NCI-H748 (cell line): ENCODE measurements around the gene RAB11FIP3.
A peak's percentile ranks its signal among the peaks of the same experiment; 100 is the strongest.
"Not testable (repeated sequence)": the region's sequence is repeated elsewhere in the genome, so short reads cannot be mapped to it uniquely, and the experiment has no call there.

Experiments used
- DNase-seq: peaks from one replicate; lab custom pipeline; 2025; ENCODE audit not compliant: unreplicated experiment; lab: John Stamatoyannopoulos, UW

RAB11FIP3 gene

DNA sequence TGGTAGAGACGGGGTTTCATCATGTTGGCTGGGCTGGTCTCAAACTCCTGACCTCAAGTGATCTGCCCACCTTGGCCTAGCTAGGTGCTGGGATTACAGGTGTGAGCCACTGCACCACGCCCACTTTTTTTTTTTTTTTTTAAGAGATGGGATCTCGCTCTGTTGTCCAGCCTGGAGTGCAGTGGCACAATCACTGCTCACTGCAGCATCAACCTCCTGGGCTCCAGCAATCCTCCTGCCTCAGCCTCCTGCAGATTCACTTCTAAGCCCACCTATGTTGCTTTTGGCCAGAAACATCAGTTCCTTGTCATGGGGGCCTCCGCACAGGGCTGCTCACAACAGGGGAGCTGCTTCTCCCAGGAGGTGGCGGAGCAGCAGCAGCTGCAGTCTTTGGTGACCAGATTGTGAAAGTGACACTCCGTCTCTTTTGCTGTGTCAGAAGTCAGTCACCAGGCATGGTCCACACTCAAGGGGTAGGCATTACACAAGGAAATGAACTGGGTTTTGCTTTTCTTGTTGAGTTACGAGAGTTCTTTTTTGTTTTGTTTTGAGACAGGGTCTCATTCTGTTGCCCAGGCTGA, 32.9 kb upstream of the RAB11FIP3 start:
- DNase-seq: no peak

- DNase-seq: peak; percentile 58
These were observed 29.2 kb upstream of the RAB11FIP3 start for GRCh38 chr16:396199-396598.

GRCh38 chr16:396605-397004, 28.8 kb upstream of the RAB11FIP3 start:
- peak; percentile 39 for DNase-seq

GRCh38 chr16:397135-397661, 28.3 kb upstream of the RAB11FIP3 start, which contains the start of gene NME4:
Gene NME4 (plus strand): TSS chr16:397199. CDS start chr16:397223, 24 bp downstream.
- peak; percentile 40 for DNase-seq

- DNase-seq: peak; percentile 17
These were observed 27.6 kb upstream of the RAB11FIP3 start for GRCh38 chr16:397736-398332.

DNA sequence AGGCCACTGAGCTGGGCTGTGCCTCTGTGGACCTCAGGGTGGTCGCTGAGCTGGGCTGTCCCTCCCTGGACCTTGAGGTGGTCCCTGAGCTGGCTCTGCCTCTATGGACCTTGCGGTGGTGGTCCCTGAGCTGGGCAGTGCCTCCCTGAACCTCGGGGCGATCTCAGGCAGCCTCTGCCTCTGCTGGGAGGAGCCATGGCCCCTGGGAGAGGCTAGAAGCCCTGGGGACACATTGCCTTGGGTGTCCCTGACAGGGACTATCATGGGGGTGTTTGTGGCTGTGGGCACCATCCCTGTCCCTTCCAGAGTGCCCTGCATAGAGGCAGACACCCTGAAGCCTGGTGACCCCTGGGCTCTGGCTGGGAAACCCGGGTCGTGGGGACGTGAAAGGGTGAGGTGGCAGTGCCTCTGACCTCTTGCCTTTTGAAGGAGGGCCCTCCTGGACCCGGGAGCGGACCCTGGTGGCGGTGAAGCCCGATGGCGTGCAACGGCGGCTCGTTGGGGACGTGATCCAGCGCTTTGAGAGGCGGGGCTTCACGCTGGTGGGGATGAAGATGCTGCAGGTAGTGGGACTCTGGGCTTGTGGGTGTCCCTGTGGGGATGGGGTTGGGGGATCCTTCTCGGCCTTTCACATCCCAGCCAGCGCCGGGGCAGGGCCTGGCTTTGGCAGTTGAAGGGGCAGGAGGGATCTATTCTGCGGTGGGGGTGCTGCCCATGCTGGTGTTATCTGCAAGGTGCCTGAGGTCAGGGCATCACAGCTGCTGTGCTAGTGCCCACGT, 26.7 kb upstream of the RAB11FIP3 start:
- no peak for DNase-seq

- no peak for DNase-seq
These were observed 26.0 kb upstream of the RAB11FIP3 start for GRCh38 chr16:399340-400019.

GRCh38 chr16:400061-400591, 25.3 kb upstream of the RAB11FIP3 start:
- DNase-seq: no peak

- peak; percentile 85 for DNase-seq
These were observed 23.7 kb upstream of the RAB11FIP3 start, which contains the start of gene DECR2 for GRCh38 chr16:401468-402348. Gene DECR2 (plus strand): TSS chr16:401885. CDS start chr16:401964, 79 bp downstream.

DNA sequence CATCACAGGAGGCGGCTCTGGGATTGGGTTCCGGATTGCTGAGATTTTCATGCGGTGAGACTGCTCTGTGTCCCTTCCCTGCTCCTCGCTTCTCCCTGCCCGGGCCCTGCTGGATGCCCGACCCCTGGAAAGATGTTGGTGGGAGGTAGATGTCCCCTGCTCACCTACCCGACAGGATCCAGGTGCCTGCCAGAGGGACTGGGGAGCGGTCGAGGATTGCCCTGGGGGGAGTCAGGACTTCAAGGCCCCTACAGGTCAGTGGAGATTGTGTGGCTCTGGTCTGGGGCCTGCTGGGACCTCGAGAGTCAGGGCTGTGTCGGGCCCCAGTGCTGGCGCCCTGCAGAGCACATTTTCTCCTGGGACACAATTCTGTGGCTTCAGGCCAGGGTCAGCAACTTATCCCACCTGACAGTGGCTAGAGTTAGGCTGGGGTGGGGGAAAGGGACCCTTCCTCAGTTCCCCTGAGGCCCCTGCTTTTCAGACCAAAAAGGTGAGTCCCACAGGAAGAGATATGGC, 20.4 kb upstream of the RAB11FIP3 start:
- no peak for DNase-seq

DNA sequence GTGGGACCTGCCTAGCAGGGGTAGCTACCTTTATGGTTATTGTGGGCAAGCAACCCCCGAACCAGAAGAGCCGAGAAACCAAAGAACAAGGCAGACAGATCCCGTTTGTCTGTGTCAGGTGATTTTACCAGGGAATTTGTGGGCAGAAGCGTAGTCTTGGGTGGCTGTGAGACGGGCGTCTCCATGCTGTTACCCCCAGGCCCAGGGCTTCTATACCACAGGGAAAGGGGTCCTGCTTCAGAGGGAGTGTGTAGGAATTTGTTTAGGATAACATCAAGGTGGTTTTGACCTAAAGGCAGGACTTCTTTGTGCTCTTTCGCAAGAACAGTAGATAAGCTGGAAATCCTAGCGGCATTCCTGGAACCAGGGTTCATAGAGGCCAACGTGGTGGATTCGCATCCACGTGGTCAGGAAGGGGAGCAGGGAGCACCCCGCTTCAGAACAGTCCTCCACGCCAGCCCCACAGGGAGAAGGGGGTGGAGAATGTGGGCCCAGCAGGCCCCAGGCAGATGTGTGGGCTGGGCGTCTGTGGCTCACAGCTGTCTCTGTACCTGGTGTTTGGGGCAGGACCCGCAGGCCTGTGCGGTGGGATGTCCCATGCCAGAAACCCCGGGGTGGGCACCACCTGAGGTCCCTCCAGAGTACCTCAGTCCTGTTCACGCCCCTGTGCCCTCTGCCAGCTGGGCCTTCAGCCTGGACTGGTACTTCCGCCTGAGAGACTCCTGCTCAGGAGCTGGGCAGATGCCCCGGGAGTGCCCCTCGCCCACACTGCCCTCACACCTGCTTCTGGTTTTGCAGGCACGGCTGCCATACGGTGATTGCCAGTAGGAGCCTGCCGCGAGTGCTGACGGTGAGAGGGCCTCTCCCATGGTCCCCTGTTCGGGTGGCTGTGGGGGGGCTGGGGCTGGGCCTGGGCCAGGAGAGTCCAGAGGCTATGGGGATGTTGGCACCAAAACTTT, 19.6 kb upstream of the RAB11FIP3 start:
- DNase-seq: no peak

GRCh38 chr16:407253-407652, 18.2 kb upstream of the RAB11FIP3 start:
- no peak for DNase-seq

DNA sequence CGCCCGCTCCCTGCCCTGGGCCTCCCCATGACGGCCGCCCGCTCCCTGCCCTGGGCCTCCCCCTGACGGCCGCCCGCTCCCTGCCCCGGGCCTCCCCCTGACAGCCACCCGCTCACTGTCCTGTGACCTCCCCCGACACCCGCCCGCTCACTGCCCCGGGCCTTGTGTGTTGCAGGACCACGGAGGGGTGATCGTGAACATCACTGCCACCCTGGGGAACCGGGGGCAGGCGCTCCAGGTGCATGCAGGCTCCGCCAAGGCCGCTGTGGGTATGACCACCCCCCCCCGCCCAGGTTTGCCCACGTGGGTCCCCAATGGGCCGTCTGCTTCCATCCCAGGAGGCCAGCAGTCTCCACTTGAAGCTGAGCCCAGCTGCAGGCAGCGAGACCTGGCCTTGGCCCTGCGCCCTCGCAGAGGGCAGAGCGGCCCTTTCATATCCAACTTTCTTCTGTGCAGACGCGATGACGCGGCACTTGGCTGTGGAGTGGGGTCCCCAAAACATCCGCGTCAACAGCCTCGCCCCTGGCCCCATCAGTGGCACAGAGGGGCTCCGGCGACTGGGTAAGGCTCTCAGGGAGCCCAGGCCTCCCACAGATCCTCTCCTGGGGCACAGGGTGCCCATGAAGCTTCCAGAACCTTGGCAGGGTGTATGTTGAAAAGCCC, 14.8 kb upstream of the RAB11FIP3 start:
- no peak for DNase-seq

GRCh38 chr16:411576-412265, 13.7 kb upstream of the RAB11FIP3 start:
- DNase-seq: no peak

GRCh38 chr16:414395-415169, 10.9 kb upstream of the RAB11FIP3 start:
- no peak for DNase-seq

- DNase-seq: not testable (repeated sequence)
These were observed 10.3 kb upstream of the RAB11FIP3 start for GRCh38 chr16:415170-415498.

DNA sequence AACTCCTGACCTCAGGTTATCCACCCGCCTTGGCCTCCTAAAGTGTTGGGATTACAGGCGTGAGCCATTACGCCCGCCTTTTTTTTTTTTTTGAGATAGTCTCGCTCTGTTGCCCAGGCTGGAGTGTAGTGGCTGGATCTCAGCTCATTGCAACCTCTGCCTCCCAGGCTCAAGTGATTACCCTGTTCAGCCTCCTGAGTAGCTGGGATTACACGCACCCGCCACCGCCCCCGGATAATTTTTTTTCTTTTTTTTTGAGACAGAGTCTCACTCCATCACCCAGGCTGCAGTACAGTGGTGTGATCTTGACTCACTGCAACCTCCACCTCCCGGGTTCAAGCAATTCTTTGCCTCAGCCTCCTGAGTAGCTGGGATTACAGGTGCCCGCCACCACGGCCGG, 3.3 kb upstream of the RAB11FIP3 start:
- not testable (repeated sequence) for DNase-seq
